ES-I3 (cell line): ENCODE data around the gene TRAP1.

Experiments
- H3K36me3 ChIP-seq: 2 replicates; pipeline ENCODE4 v1.6.1; 2013; ENCODE audit warnings: mild to moderate bottlenecking, low read length, control low read depth, moderate library complexity; ENCODE audit not compliant: insufficient read depth
- H3K4me1 ChIP-seq: 2 replicates; pipeline ENCODE4 v1.6.1; 2013; ENCODE audit warnings: mild to moderate bottlenecking, control low read depth, low read length; ENCODE audit not compliant: insufficient read depth
- H3K9ac ChIP-seq: 2 replicates; pipeline ENCODE4 v1.6.1; 2013; ENCODE audit warnings: low read depth, mild to moderate bottlenecking, low read length, moderate library complexity
- H3K9me3 ChIP-seq: 2 replicates; pipeline ENCODE4 v1.6.1; 2013; ENCODE audit warnings: mild to moderate bottlenecking, low read length, moderate library complexity; ENCODE audit not compliant: control insufficient read depth, insufficient read depth

TRAP1 gene

DNA sequence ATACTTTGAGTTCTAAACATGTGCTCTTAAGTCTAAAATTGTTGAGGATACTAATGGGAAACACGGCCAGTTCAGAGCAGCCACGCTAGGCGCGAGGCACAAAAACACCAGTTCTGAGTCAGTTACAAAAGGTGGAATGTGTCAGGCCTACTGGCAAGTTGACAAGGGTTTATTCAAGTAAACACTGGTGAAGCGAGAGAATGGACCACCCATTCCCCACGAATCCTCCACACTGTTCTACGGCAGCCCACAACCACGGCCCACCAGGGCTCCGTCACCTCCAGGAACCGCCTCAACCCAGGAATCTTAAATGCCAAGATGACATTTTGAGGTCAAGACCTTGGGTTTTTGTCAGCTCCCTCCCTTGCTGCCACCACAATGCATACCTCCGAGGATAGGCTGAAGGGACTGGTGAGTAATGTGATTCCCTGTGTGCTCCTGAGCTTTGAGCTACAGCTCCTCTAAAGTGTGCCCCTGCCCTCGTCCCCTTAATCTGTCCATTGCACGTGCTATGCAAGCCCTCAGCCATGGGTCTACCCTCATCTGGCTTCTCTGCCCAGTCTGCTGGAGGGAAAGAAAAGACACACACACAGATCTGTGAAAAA, 28.5 kb upstream of the TRAP1 start:
- no peaks in the 10 kb centered on the region for H3K4me1 ChIP-seq
- H3K9ac ChIP-seq, result no peak overlapping the region
- peaks cover 11% of the 10 kb centered on the region; the same call in 1 of the 2 replicates for H3K36me3 ChIP-seq
- H3K9me3 ChIP-seq, result no peaks in the 10 kb centered on the region

GRCh38 chr16:3744018-3744417, 26.7 kb upstream of the TRAP1 start:
- H3K36me3 ChIP-seq, result peaks cover 11% of the 10 kb centered on the region; the same call in 1 of the 2 replicates
- H3K9ac ChIP-seq, result no peak overlapping the region
- H3K9me3 ChIP-seq, result no peaks in the 10 kb centered on the region
- H3K4me1 ChIP-seq, result no peaks in the 10 kb centered on the region

DNA sequence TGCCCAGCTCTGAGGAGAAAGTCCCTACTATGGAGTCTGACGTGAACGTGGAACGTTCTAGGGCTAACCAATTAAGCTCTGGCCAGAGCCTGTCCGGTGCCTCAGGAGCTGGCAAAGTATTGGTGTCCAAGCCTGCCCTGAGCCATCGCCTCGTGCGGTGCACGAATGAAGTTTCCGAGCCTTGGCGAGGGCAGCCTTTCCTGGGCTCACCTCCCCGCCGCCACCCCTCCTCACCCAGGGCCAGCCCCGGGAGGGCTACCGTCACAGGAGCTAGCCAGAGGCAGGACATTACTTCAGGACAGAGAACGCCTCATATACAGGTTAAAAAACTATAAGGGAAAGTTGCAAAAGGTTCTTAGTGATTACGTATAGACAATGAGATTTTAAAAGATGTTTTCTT, 23.6 kb upstream of the TRAP1 start:
- Histone ChIP-seq H3K9me3 (no peaks in the 10 kb centered on the region), H3K4me1 (no peaks in the 10 kb centered on the region), H3K9ac (no peak overlapping the region), H3K36me3 (peaks cover 20% of the 10 kb centered on the region)

GRCh38 chr16:3740186-3740585, 22.9 kb upstream of the TRAP1 start:
- H3K36me3 ChIP-seq, result peaks cover 19% of the 10 kb centered on the region
- no peak overlapping the region for H3K9ac ChIP-seq
- H3K4me1 ChIP-seq, result no peaks in the 10 kb centered on the region

GRCh38 chr16:3739636-3740035, 22.3 kb upstream of the TRAP1 start:
- H3K36me3 ChIP-seq, result peaks cover 21% of the 10 kb centered on the region
- no peak overlapping the region for H3K9ac ChIP-seq

More at GRCh38 chr16:3740186-3740585, 22.9 kb upstream of the TRAP1 start:
- H3K9me3 ChIP-seq, result no peaks in the 10 kb centered on the region

DNA sequence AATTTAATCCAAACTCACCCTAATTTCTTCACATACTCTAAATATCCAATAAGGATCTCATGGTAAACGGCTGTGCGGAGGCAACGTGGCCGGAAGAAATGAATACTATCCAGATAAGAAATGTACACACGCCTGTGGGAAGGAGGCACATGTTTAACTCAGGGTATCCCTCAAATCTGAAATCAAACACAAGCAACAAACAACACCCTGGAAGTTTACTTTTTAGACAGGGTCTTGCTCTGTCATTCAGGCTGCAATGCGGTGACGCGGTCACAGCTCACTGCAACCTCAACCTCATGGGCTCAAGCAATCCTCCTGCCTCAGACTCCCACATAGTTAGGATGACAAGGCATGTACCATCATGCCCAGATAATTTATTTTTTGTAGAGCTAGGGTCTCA, 21.2 kb upstream of the TRAP1 start:
- H3K9ac ChIP-seq, result no peak overlapping the region
- H3K4me1 ChIP-seq, result no peaks in the 10 kb centered on the region
- H3K36me3 ChIP-seq, result peaks cover 21% of the 10 kb centered on the region
- H3K9me3 ChIP-seq, result no peaks in the 10 kb centered on the region

More at GRCh38 chr16:3739636-3740035, 22.3 kb upstream of the TRAP1 start:
- Histone ChIP-seq H3K9me3 (no peaks in the 10 kb centered on the region), H3K4me1 (no peaks in the 10 kb centered on the region)

GRCh38 chr16:3738128-3738527, 20.8 kb upstream of the TRAP1 start:
- Histone ChIP-seq H3K9me3 (no peaks in the 10 kb centered on the region), H3K36me3 (peaks cover 17% of the 10 kb centered on the region), H3K4me1 (no peaks in the 10 kb centered on the region), H3K9ac (no peak overlapping the region)

DNA sequence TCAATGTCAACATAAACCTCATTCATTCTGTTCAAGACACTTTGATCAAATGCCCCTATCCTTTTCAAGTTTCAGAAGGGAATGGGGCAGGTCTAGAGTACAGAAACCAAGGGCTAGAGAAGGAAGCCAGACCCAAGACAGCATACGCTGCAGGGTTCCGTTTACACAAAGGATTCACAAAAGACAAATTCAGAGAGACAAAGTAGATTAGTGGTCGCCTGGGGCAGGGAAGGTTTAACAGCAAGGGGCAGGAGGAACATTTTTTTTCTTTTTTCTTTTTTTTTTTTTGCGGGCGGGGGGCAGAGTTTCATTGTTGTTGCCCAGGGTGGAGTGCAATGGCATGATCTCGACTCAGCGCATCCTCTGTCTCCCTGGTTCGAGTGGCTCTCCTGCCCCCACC, 19.9 kb upstream of the TRAP1 start:
- Histone ChIP-seq H3K4me1 (no peaks in the 10 kb centered on the region), H3K9me3 (no peaks in the 10 kb centered on the region), H3K9ac (no peak overlapping the region), H3K36me3 (peaks cover 13% of the 10 kb centered on the region)

DNA sequence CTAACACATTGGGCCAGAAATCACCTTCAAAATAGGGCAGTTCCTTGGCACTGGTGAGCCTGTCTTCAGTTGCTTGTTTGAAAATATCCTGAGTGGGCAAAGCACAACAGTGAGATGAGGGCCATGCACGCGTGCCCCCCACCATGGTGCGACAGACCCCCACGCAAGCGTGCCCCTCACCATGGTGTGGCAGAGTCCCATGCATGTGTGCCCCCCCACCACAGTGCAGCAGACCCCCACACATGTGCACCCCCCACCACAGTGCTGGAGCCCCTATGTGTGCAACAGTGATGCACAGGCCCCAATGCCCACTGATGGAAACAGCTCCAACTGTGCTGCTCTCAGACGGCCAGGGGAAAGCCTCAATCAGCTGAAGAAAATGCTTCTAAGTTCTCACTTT, 18.8 kb upstream of the TRAP1 start:
- Histone ChIP-seq H3K36me3 (peaks cover 13% of the 10 kb centered on the region), H3K9ac (no peak overlapping the region), H3K4me1 (no peaks in the 10 kb centered on the region), H3K9me3 (no peaks in the 10 kb centered on the region)

DNA sequence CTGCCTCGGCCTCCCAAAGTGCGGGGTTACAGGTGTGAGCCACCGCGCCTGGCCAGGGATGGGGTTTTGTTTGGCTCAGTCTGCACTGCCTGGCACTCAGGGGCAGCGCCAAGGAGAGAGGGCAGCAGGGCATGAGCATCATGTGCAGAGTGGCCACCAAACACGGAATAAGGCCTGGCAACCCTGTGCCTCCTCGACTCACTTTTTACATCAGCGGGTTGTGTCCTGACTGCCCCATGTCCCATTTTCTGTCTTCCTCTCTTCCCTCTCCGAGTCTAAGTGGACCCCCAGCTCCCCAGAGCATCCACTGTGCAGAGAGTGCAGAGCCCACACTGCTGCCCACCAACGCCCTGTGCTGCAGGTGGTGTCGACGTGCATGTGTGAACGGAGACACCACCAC, 18.2 kb upstream of the TRAP1 start:
- Histone ChIP-seq H3K4me1 (no peaks in the 10 kb centered on the region), H3K9ac (no peak overlapping the region), H3K36me3 (peaks cover 13% of the 10 kb centered on the region), H3K9me3 (no peaks in the 10 kb centered on the region)

DNA sequence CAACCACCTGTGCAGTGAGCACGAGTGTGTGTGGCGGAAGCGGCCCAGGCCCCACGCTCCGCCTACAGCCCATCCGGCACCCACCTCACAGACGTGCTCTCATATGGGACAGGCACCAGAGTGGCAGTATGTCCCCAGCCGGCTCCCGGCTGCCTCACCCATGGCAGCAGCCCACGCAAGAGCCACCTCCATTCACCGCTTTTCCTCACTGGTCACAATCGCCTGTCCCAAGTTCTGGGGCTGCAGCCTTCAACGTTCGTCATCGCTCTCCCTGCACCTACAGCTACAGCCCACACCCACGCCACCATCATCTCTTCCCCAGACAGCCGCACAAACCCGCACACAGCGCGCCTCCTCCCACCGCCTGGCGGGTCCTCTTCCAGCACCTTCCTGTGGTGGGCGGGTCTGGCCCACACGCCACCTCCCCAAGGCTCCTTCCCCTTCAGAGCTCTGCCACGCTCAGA, 17.5 kb upstream of the TRAP1 start:
- peaks cover 13% of the 10 kb centered on the region for H3K36me3 ChIP-seq
- no peaks in the 10 kb centered on the region for H3K4me1 ChIP-seq
- H3K9me3 ChIP-seq, result no peaks in the 10 kb centered on the region
- H3K9ac ChIP-seq, result no peak overlapping the region

GRCh38 chr16:3734084-3734757, 16.9 kb upstream of the TRAP1 start:
- peaks cover 18% of the 10 kb centered on the region for H3K36me3 ChIP-seq

DNA sequence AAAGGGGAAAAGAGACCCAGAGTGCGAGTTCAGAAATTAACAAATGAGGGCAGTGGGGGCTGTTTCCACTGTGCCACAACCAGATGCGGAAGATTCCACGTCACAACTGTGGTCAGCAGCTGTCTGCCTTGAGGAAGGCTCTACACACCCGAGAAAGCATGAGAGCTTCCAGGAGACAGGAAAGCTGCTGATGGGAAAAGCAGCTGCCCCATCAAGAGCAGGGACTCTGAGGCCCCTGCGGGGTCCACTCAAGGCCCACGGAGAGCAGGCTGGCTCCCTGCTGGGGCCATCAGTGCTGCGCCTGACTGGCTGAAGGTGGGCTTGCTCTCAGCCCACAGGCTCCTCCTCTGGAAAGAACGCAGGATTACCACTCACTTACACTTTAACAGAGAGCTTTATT, 14.8 kb upstream of the TRAP1 start:
- Histone ChIP-seq H3K4me1 (no peaks in the 10 kb centered on the region), H3K9ac (no peak overlapping the region), H3K36me3 (peaks cover 23% of the 10 kb centered on the region), H3K9me3 (no peaks in the 10 kb centered on the region)

More at GRCh38 chr16:3734084-3734757, 16.9 kb upstream of the TRAP1 start:
- Histone ChIP-seq H3K9ac (no peak overlapping the region), H3K9me3 (no peaks in the 10 kb centered on the region), H3K4me1 (no peaks in the 10 kb centered on the region)

GRCh38 chr16:3731126-3731935, 14.0 kb upstream of the TRAP1 start:
- no peaks in the 10 kb centered on the region for H3K9me3 ChIP-seq
- H3K9ac ChIP-seq, result no peak overlapping the region
- peaks cover 15% of the 10 kb centered on the region for H3K36me3 ChIP-seq
- no peaks in the 10 kb centered on the region for H3K4me1 ChIP-seq
